ENCODE data around the gene ADGRG3. TPM values are rescaled to one million over a fixed set of nuclear protein-coding genes. Genes with fewer than 3 reads are reported as not detected.

ADGRG3 gene
- total and polyA plus RNA-seq, 2 of the 13 experiments (the other 11 are each of a cell fraction or from before 2014, with no cell fraction given), result 2.7 to 11.8 TPM

- TF ChIP-seq, protein P1, sequence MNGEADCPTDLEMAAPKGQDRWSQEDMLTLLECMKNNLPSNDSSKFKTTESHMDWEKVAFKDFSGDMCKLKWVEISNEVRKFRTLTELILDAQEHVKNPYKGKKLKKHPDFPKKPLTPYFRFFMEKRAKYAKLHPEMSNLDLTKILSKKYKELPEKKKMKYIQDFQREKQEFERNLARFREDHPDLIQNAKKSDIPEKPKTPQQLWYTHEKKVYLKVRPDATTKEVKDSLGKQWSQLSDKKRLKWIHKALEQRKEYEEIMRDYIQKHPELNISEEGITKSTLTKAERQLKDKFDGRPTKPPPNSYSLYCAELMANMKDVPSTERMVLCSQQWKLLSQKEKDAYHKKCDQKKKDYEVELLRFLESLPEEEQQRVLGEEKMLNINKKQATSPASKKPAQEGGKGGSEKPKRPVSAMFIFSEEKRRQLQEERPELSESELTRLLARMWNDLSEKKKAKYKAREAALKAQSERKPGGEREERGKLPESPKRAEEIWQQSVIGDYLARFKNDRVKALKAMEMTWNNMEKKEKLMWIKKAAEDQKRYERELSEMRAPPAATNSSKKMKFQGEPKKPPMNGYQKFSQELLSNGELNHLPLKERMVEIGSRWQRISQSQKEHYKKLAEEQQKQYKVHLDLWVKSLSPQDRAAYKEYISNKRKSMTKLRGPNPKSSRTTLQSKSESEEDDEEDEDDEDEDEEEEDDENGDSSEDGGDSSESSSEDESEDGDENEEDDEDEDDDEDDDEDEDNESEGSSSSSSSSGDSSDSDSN (CRISPR knock-in tag; IDR thresholded peaks at IDR 0.05), result no peak
- no peak for TF ChIP-seq PRPF4 (IDR thresholded peaks at IDR 0.05; ENCODE audit: low read depth, low read length, poor library complexity, severe bottlenecking)
- no peak for TF ChIP-seq ZNF678 (CRISPR knock-in tag; IDR thresholded peaks at IDR 0.05)
- no peak for TF ChIP-seq ETV6 (CRISPR knock-in tag; conservative IDR thresholded peaks at IDR 0.05)
- TF ChIP-seq ZNF607 (CRISPR knock-in tag; IDR thresholded peaks at IDR 0.05; ENCODE audit: borderline replicate concordance), result no peak
- TF ChIP-seq ZNF710 (CRISPR knock-in tag; IDR thresholded peaks at IDR 0.05; ENCODE audit: borderline replicate concordance), result no peak
- TF ChIP-seq, protein P2, sequence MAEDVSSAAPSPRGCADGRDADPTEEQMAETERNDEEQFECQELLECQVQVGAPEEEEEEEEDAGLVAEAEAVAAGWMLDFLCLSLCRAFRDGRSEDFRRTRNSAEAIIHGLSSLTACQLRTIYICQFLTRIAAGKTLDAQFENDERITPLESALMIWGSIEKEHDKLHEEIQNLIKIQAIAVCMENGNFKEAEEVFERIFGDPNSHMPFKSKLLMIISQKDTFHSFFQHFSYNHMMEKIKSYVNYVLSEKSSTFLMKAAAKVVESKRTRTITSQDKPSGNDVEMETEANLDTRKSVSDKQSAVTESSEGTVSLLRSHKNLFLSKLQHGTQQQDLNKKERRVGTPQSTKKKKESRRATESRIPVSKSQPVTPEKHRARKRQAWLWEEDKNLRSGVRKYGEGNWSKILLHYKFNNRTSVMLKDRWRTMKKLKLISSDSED (CRISPR knock-in tag; IDR thresholded peaks at IDR 0.05), result no peak
Measured at GRCh38 chr16:57648125-57648524, 20.0 kb upstream of the ADGRG3 start (continued).

All from HepG2 (cell line).